Astrocyte (in vitro differentiated cells and primary cell): ENCODE measurements around the gene UVSSA.

Experiments used
- CTCF ChIP-seq: IDR thresholded peaks from 2 replicates; pipeline ENCODE4 v1.5.1; 2011; ENCODE audit warnings: low read depth, mild to moderate bottlenecking, inconsistent platforms, low read length, moderate library complexity; ENCODE audit not compliant: insufficient read depth
- EZH2 ChIP-seq: IDR thresholded peaks from 2 replicates; pipeline ENCODE4 v1.6.1; 2012; ENCODE audit warnings: mild to moderate bottlenecking, low read length, inconsistent platforms; ENCODE audit not compliant: insufficient read depth

GRCh38 chr4:1329408-1330371 lies 17.3 kb upstream of the UVSSA start:
- TF ChIP-seq CTCF = no peak
- TF ChIP-seq EZH2 = no peak
